ENCODE data around the gene TOR3A.

The TOR3A gene

GRCh38 chr1:179061360-179062282, 20.2 kb upstream of the TOR3A start:
- intact Hi-C loops (cut with DNase I), result no loop called here
- DNase-seq, result no peak

GRCh38 chr1:179066471-179066870, 15.4 kb upstream of the TOR3A start:
- no peak for DNase-seq
- intact Hi-C loops (cut with DNase I), result no loop called here

- DNase-seq, result no peak
- intact Hi-C loops (cut with DNase I), result loop anchor here (10.0 kb wide), 1 partner anchor 53 kb away; the partner anchor contains the start of gene FAM20B
These were observed 4.5 kb upstream of the TOR3A start for GRCh38 chr1:179077396-179077795.

- peak in 2 of 10 donors; percentile 31 to 44 for DNase-seq
- intact Hi-C loops (cut with DNase I), result loop anchor here (1.0 to 10.0 kb wide), 2 partner anchors 54 to 290 kb away; partner anchors contain the start of gene FAM20B
These were observed 2.6 kb upstream of the TOR3A start for GRCh38 chr1:179079113-179079761.

- intact Hi-C loops (cut with DNase I), result loop anchor here (10.0 kb wide), 1 partner anchor 144 kb away; the partner anchor contains the start of gene ABL2
- DNase-seq, result no peak
These were observed 794 bp upstream of the TOR3A start for GRCh38 chr1:179080866-179081686.

GRCh38 chr1:179082333-179082998, 596 bp downstream of the TOR3A start:
- peak in 5 of 10 donors; percentile 21 to 83 (median 26) for DNase-seq
- intact Hi-C loops (cut with DNase I), result loop anchor here (2.0 to 10.0 kb wide), 2 partner anchors 142 to 210 kb away; partner anchors contain the start of genes ABL2 and SOAT1

GRCh38 chr1:179082999-179083335, 1.1 kb downstream of the TOR3A start:
- no peak for DNase-seq
- intact Hi-C loops (cut with DNase I), result loop anchor here (2.0 to 10.0 kb wide), 2 partner anchors 142 to 210 kb away; partner anchors contain the start of genes ABL2 and SOAT1

- intact Hi-C loops (cut with DNase I), result loop anchor here (2.0 to 10.0 kb wide), 2 partner anchors 141 to 209 kb away; partner anchors contain the start of genes ABL2 and SOAT1
- no peak for DNase-seq
These were observed 1.7 kb downstream of the TOR3A start for GRCh38 chr1:179083533-179083932.

GRCh38 chr1:179087665-179088064, 5.8 kb downstream of the TOR3A start:
- intact Hi-C loops (cut with DNase I), result loop anchor here (10.0 kb wide), 1 partner anchor 137 kb away; the partner anchor contains the start of gene ABL2
- no peak for DNase-seq

GRCh38 chr1:179089827-179090482, 8.1 kb downstream of the TOR3A start:
- intact Hi-C loops (cut with DNase I), result loop anchor here (10.0 kb wide), 1 partner anchor 135 kb away; the partner anchor contains the start of gene ABL2

GRCh38 chr1:179090522-179090921, 8.7 kb downstream of the TOR3A start:
- peak in 4 of 10 donors; percentile 26 to 89 (median 66) for DNase-seq
- intact Hi-C loops (cut with DNase I), result no loop called here

More at GRCh38 chr1:179089827-179090482, 8.1 kb downstream of the TOR3A start:
- no peak for DNase-seq

- intact Hi-C loops (cut with DNase I), result no loop called here
- DNase-seq, result no peak
These were observed 9.1 kb downstream of the TOR3A start for GRCh38 chr1:179090923-179091322.

GRCh38 chr1:179091691-179092165, 9.9 kb downstream of the TOR3A start:
- no peak for DNase-seq

GRCh38 chr1:179092896-179093461, 11.1 kb downstream of the TOR3A start:
- intact Hi-C loops (cut with DNase I), result no loop called here
- DNase-seq, result no peak

More at GRCh38 chr1:179091691-179092165, 9.9 kb downstream of the TOR3A start:
- intact Hi-C loops (cut with DNase I), result no loop called here

GRCh38 chr1:179094818-179095217, 12.9 kb downstream of the TOR3A start:
- DNase-seq, result no peak
- intact Hi-C loops (cut with DNase I), result no loop called here

- no peak for DNase-seq
- intact Hi-C loops (cut with DNase I), result no loop called here
These were observed 13.5 kb downstream of the TOR3A start for GRCh38 chr1:179095377-179095776.

GRCh38 chr1:179095924-179096323, 14.1 kb downstream of the TOR3A start:
- no peak for DNase-seq
- intact Hi-C loops (cut with DNase I), result no loop called here

- no peak for DNase-seq
- intact Hi-C loops (cut with DNase I), result no loop called here
These were observed 18.0 kb downstream of the TOR3A start for GRCh38 chr1:179099891-179100290.

- intact Hi-C loops (cut with DNase I), result no loop called here
- DNase-seq, result no peak
These were observed 19.7 kb downstream of the TOR3A start for GRCh38 chr1:179101566-179101965.

Data from posterior cingulate gyrus (tissue), 11 donors.